Keratinocyte (primary cell): Measurements from ENCODE around the gene PSMB5. TPM values are rescaled to one million over a fixed set of nuclear protein-coding genes. Genes with fewer than 3 reads are reported as not detected.

ENCODE experiments used
- DNase-seq: peaks from one replicate; pipeline ENCODE4 v3.0.0-alpha.2; 2011; ENCODE audit warnings: low read depth, missing footprints, low spot score
- FAIRE-seq: peaks from 2 replicates; lab custom pipeline; 2011; peaks lifted over from hg19 to GRCh38; lab: Jason Lieb, UNC
- H2AFZ ChIP-seq: 2 replicates; pipeline ENCODE4 v1.6.0; 2012; ENCODE audit warnings: low read length, control low read depth, inconsistent platforms; ENCODE audit not compliant: control insufficient read depth
- H3K27ac ChIP-seq: 2 replicates; pipeline ENCODE4 v1.5.1; 2011; ENCODE audit warnings: low read length; ENCODE audit not compliant: control insufficient read depth, insufficient read depth
- H3K27me3 ChIP-seq: 3 replicates; pipeline ENCODE4 v1.6.0; 2011; ENCODE audit warnings: low read length; ENCODE audit not compliant: control insufficient read depth, insufficient read depth; ENCODE audit errors: extremely low read depth
- H3K36me3 ChIP-seq, 2 experiments: 2 replicates in 1 of 2; 3 replicates in 1 of 2; pipeline ENCODE4 v1.5.1; 2011; ENCODE audit warnings: low read length in 2 of 2, mild to moderate bottlenecking in 1 of 2; ENCODE audit not compliant: control insufficient read depth in 2 of 2, insufficient read depth in 2 of 2; ENCODE audit errors: extremely low read depth in 1 of 2
- H3K4me1 ChIP-seq: 3 replicates; pipeline ENCODE4 v1.5.1; 2011; ENCODE audit warnings: low read length; ENCODE audit not compliant: control insufficient read depth, insufficient read depth; ENCODE audit errors: extremely low read depth
- H3K4me2 ChIP-seq: 3 replicates; pipeline ENCODE4 v1.6.0; 2011; ENCODE audit warnings: low read depth, low read length; ENCODE audit not compliant: control insufficient read depth, insufficient read depth; ENCODE audit errors: extremely low read depth
- H3K4me3 ChIP-seq, 3 experiments: fragments of 200-600 bp in 1 of 3; sonication (generic) in 1 of 3; 2 replicates in 2 of 3; 3 replicates in 1 of 3; pipeline ENCODE4 v1.5.1; 2011 to 2016; ENCODE audit warnings: low read length in 3 of 3, mild to moderate bottlenecking in 3 of 3, control low read depth in 2 of 3, inconsistent platforms in 1 of 3, low read depth in 1 of 3, mixed read lengths in 1 of 3, mixed run types in 1 of 3, moderate library complexity in 1 of 3; ENCODE audit not compliant: control insufficient read depth in 2 of 3, insufficient read depth in 2 of 3; ENCODE audit errors: extremely low read depth in 1 of 3
- H3K79me2 ChIP-seq: 2 replicates; pipeline ENCODE4 v1.6.0; 2012; ENCODE audit warnings: low read length; ENCODE audit not compliant: control insufficient read depth, insufficient read depth
- H3K9ac ChIP-seq: 3 replicates; pipeline ENCODE4 v1.6.0; 2011; ENCODE audit warnings: low read length; ENCODE audit not compliant: control insufficient read depth, insufficient read depth; ENCODE audit errors: extremely low read depth
- H3K9me1 ChIP-seq: 3 replicates; pipeline ENCODE4 v1.6.0; 2011; ENCODE audit warnings: low read length; ENCODE audit not compliant: control insufficient read depth, insufficient read depth; ENCODE audit errors: extremely low read depth
- H3K9me3 ChIP-seq: 2 replicates; pipeline ENCODE4 v1.5.1; 2012; ENCODE audit warnings: low read depth, low read length; ENCODE audit not compliant: control insufficient read depth
- H4K20me1 ChIP-seq: 3 replicates; pipeline ENCODE4 v1.6.0; 2011; ENCODE audit warnings: low read length; ENCODE audit not compliant: control insufficient read depth, insufficient read depth; ENCODE audit errors: extremely low read depth
- CTCF ChIP-seq, 3 experiments: IDR thresholded peaks in 1 of 3; conservative IDR thresholded peaks in 1 of 3; optimal IDR thresholded peaks in 1 of 3; 2 replicates in 2 of 3; 3 replicates in 1 of 3; pipeline versions ENCODE3 to v1.5.1; 2011; ENCODE audit warnings: low read length in 3 of 3, mild to moderate bottlenecking in 3 of 3, moderate library complexity in 2 of 3, control low read depth in 1 of 3, inconsistent platforms in 1 of 3; ENCODE audit not compliant: insufficient read depth in 2 of 3; ENCODE audit errors: extremely low read depth in 1 of 3
- EZH2 ChIP-seq: IDR thresholded peaks from one replicate; pipeline ENCODE4 v1.6.1; 2012; ENCODE audit warnings: inconsistent platforms, mild to moderate bottlenecking, low read length, moderate library complexity
- dilution Hi-C: fragments of 300-500 bp; cut with MboI; formaldehyde crosslinking; loops from one replicate; pipeline ENCODE4 v1.7.0; 2020; ENCODE audit warnings: low sequenced_read_pairs; ENCODE audit not compliant: extremely low pct_ligation_motif_present
- polyA plus RNA-seq, 5 experiments: library from polyadenylated mRNA; depleted of rRNA in 3 of 5; stranded (reverse) in 3 of 5; stranded (forward) in 1 of 5; unstranded in 1 of 5; fragments of >200 nt; gene quantifications; 1 replicate in 1 of 5; 2 replicates in 3 of 5; 3 replicates in 1 of 5; pipeline versions ENCODE4 v1.2.1 to v1.2.3, GENCODE V29; 2011 to 2012; ENCODE audit warnings: missing spikeins in 2 of 5, low read depth in 1 of 5, low replicate concordance in 1 of 5

PSMB5 gene
- polyA plus RNA-seq, 1 donor (not counting 4 experiments of a cell fraction or from before 2014, with no cell fraction given): 285 TPM

DNA sequence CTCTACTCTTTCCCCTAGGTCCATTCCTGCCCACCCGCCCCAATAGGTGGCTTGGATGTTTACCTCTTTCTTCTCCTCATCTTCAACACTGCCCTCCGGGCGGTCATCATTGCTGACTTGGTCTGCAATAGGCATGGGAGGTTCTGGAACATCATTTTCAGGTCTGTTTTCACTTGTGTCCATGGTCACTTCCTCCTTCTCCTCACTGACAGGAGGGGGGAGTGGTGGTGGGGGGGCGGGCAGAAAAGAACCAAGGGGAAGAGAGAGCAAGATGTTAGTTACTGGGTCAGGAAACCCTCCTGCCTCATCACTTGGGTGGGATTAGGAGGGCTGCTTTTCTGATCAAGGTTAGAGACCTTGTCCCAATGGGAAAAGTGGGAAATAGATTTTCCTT, 34.7 kb upstream of the PSMB5 start:
- H3K9me3 ChIP-seq: no peaks in the 10 kb centered on the region
- no peak overlapping the region for H2AFZ ChIP-seq
- no peak overlapping the region for H3K4me2 ChIP-seq
- no peak for DNase-seq
- H3K79me2 ChIP-seq: peaks cover 53% of the 10 kb centered on the region
- TF ChIP-seq CTCF (optimal IDR thresholded peaks at IDR 0.05 in 1 of 3, IDR thresholded peaks at IDR 0.05 in 1 of 3, conservative IDR thresholded peaks at IDR 0.05 in 1 of 3; ENCODE audit: extremely low read depth in 1 of 3, insufficient read depth in 2 of 3, low read length in 3 of 3) (no peak), EZH2 (no peak)
- peaks cover 19% of the 10 kb centered on the region for H4K20me1 ChIP-seq
- peaks cover 23% of the 10 kb centered on the region for H3K4me1 ChIP-seq
- H3K27me3 ChIP-seq: no peaks in the 10 kb centered on the region
- no peak overlapping the region for H3K27ac ChIP-seq
- dilution Hi-C loops: no loop called here
- H3K9me1 ChIP-seq: peaks cover 4% of the 10 kb centered on the region
- H3K4me3 ChIP-seq: no peak overlapping the region
- H3K36me3 ChIP-seq: peaks cover 38 to 53% of the 10 kb centered on the region in 2 experiments
- H3K9ac ChIP-seq: no peak overlapping the region
- no peak for FAIRE-seq

DNA sequence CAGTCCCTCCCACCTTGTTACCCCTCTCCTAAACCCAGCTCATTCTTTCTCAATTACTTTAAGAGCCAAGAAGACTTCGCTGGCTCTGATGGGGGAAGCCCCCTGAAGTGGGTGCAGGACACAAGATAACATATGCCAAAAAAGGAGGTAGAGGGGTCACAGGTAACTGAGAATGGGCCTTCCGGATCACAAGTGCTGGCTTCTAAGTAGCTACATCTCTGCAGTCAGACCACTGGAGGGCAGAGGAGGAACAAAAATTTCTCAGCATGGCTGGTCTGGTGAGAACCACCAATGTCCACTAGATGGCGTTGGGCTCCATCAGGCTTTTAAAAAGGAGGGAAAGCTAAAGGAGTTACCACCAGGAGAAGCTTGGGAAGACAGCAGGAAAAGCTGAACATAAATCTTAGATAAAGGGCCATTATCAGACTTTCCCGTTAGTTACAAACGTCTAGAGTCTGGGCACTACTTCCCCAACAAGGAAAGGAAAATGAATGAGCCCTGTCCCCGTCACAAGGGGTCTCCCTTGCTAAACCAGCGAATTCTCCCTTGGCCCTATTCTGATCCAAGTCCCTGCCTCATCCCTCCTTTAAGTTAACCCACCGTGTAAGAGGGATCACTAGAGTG, 34.2 kb upstream of the PSMB5 start:
- peak; percentile 58 for DNase-seq
- H4K20me1 ChIP-seq: peaks cover 19% of the 10 kb centered on the region
- peak; percentile 49 for FAIRE-seq
- H3K9ac ChIP-seq: no peak overlapping the region
- no peak overlapping the region for H3K27ac ChIP-seq
- peaks cover 42 to 55% of the 10 kb centered on the region in 2 experiments for H3K36me3 ChIP-seq
- no peaks in the 10 kb centered on the region for H3K9me3 ChIP-seq
- peaks cover 4% of the 10 kb centered on the region for H3K9me1 ChIP-seq
- peak overlapping the region; percentile 47 for H3K4me2 ChIP-seq
- H3K27me3 ChIP-seq: no peaks in the 10 kb centered on the region
- H3K79me2 ChIP-seq: peaks cover 53% of the 10 kb centered on the region
- H2AFZ ChIP-seq: no peak overlapping the region
- no peak overlapping the region for H3K4me3 ChIP-seq
- TF ChIP-seq CTCF (optimal IDR thresholded peaks at IDR 0.05 in 1 of 3, IDR thresholded peaks at IDR 0.05 in 1 of 3, conservative IDR thresholded peaks at IDR 0.05 in 1 of 3; ENCODE audit: extremely low read depth in 1 of 3, insufficient read depth in 2 of 3, low read length in 3 of 3): peak; percentile 91 to 100 (median 97)
- TF ChIP-seq EZH2: no peak
- H3K4me1 ChIP-seq: peaks cover 23% of the 10 kb centered on the region
- dilution Hi-C loops: no loop called here
